Amygdala (tissue), 56 donors: Measurements from ENCODE around the gene PRXL2B.
"Not testable (repeated sequence)": the region's sequence is repeated elsewhere in the genome, so short reads cannot be mapped to it uniquely, and the experiment has no call there.

Experiments used
- DNase-seq, 56 donors: peaks; one replicate each; lab custom pipeline; 2025; lab: John Stamatoyannopoulos, UW

PRXL2B gene

GRCh38 chr1:2610036-2610959, 23.7 kb downstream of the PRXL2B start:
- DNase-seq = peak in 5 of 56 donors; percentile 10 to 35 (median 29)

DNA sequence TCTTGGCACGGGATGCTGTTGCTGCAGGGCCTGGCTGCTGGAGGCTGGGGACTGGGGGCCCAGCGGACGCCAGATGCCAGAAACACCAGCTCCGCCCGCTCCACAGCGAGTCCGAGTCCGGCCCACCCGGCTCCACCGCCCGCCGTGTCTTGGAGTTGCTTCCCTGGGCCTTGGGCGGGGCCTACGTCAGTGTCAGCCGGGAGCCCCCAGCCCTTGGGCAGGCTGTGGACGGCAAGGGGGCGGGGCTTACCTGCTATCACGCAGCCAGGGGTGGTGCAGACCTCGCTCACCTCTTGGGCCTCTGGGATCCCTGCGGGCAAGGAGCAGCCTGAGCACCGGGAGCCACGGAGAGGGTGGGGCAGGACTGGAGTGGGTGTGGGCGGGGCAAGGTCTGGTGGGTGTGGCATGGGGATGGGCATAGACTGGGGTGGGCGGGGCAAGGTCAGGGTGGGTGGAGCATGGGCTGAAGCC, 24.5 kb downstream of the PRXL2B start:
- peak in 4 of 56 donors; percentile 5 to 52 (median 25) for DNase-seq

- no peak for DNase-seq
These were observed 25.3 kb downstream of the PRXL2B start for GRCh38 chr1:2611621-2612437.

DNA sequence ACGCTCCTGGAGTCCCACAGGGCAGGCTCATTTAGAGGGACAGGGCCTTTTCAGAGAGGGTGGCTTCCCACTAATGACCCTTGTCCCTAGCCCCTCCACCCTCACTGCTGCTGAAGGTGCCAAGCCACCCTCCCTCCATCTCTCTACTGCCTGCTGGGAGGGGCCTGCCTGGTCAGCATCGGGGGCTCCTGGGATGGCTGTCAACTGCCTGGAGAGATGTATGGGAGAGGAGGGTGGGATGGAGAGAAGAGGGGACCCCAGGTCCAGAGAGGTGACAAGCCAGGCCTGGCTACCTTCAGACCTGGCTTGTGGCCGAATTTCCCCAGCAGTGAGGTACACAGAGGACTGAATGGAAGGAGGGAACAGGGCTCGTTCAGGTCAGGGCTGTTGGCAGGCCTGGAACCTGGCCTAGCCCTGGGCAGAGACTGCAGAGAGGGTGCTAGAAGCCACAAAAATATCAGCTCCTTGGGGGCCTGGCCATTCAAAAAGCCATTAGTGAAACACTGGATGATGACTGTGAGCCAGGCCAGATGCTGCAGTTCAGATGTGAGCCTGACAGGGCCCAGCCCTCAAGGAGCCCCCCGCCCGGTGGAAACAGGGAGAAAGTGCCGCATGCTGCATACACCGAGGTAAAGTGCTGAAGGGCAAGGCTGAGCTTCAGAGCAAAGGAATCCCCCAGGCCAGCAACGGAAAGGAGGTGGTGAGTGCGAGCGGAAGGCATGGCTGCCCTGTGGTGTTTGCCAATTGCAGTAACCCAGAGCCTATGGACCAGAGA, 26.2 kb downstream of the PRXL2B start:
- DNase-seq = no peak

- no peak for DNase-seq
These were observed 27.6 kb downstream of the PRXL2B start for GRCh38 chr1:2614145-2614544.

GRCh38 chr1:2617971-2618470, 31.4 kb downstream of the PRXL2B start:
- no peak for DNase-seq

DNA sequence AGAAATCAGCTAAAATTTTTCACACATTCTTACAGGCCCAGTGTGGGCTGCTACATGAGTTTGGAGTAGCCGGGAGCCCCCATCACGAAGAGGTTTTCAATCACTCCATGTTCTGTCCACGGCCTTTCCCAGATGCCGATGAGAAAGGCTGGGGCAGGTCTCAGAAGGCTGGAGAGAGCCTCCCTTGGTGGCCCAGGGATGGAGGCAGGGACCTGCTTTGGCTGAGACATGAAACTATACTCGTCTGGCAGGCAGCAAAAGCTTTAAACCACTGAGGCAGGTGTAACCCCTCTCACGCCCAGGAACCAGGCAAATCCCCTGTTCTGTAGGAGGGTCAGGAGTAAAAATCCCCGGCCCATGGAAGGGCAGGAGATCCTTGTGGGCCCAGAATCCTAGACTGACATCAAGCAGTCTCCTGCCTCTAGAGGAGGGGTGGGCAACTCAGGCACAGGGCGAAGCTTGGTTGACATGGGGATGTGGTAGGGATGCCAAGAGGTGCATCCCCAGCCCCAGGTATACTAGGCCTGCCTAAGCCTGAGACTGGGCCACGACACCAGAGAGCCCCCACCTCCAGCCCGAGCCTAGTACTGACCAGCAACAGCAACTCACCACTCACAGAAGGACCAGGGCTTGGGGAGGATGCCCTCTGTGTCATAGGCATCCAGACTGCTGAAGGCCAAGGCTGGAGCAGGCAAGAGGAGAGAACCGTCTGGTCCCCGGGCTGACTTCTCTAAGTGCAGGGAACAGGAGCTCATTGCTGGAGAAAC, 37.2 kb downstream of the PRXL2B start:
- no peak for DNase-seq

GRCh38 chr1:2624735-2625300, 38.2 kb downstream of the PRXL2B start:
- DNase-seq = no peak

- no peak for DNase-seq
These were observed 38.7 kb downstream of the PRXL2B start for GRCh38 chr1:2625311-2625710.

GRCh38 chr1:2625748-2626147, 39.2 kb downstream of the PRXL2B start:
- not testable (repeated sequence) for DNase-seq

DNA sequence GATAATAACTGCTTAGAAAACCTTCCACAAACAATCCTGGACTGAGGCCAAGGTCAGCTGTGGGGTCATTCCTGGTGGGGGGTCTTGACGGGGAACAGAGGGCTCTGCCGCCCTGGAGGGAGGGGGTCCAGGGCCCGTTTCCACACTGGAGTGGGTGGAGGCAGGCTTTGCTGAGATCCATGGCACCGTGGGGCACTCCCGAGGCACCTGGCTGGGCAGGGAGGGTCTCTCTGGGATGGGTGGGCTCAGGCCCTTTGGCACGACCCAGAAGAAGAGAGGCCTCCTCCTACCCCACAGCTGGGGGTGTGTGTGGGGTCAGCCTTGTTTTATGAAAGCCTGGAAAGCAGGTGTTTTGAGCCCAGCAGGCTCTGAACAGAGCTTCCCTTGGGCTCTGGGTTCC, 41.2 kb downstream of the PRXL2B start:
- no peak for DNase-seq

GRCh38 chr1:2628191-2628932, 41.8 kb downstream of the PRXL2B start:
- no peak for DNase-seq

- no peak for DNase-seq
These were observed 42.5 kb downstream of the PRXL2B start for GRCh38 chr1:2628933-2629626.

- no peak for DNase-seq
These were observed 43.3 kb downstream of the PRXL2B start for GRCh38 chr1:2629627-2630497.

GRCh38 chr1:2630498-2631135, 44.0 kb downstream of the PRXL2B start:
- no peak for DNase-seq
